HG03342 (cell line): ENCODE measurements around the gene NKG7.

Experiments used
- ATAC-seq: cut with Tn5 transposase; IDR thresholded peaks from one replicate; pipeline ENCODE4 v1.9.1; 2021; ENCODE audit warnings: mild to moderate bottlenecking, moderate library complexity; ENCODE audit not compliant: unreplicated experiment

NKG7 gene

DNA sequence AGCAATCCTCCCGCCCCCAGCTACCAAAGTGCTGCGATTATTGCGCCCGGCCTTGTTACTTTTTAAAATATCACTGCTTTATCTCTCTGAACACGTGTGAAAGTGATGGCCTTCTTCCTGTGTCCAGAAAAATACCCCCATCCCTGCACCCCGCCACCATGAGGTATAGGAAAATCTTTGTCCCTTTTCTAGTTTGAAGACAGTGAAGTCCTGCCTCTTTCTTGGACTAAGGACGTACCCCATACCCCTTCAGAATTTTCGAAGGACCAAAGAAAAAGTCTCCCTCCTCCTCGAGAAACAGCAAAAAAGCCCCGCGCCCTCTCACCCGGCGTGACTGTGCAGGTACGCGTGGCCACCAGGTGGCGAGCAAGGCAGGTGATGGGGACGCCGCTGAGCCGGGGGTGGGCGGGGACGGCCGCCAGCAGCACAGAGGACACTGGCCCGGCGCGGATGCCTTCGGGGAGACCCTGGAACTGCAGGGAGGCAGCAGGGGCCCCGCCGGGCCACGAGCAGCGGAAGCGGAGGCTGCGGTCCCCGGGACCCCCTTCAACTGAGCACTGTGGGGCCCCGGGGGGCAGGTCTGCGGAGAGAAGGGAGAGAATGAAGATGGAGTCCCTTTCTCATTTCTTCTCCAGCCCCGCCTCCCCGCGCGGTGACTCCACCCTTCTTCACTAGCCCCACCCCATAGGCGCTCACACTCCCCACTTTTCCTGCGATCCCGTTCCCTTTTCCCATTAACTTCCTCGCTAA is 33.7 kb downstream of the NKG7 start:
- ATAC-seq, result peak; percentile 55

GRCh38 chr19:51337861-51338562 is 34.4 kb downstream of the NKG7 start:
- ATAC-seq, result no peak

DNA sequence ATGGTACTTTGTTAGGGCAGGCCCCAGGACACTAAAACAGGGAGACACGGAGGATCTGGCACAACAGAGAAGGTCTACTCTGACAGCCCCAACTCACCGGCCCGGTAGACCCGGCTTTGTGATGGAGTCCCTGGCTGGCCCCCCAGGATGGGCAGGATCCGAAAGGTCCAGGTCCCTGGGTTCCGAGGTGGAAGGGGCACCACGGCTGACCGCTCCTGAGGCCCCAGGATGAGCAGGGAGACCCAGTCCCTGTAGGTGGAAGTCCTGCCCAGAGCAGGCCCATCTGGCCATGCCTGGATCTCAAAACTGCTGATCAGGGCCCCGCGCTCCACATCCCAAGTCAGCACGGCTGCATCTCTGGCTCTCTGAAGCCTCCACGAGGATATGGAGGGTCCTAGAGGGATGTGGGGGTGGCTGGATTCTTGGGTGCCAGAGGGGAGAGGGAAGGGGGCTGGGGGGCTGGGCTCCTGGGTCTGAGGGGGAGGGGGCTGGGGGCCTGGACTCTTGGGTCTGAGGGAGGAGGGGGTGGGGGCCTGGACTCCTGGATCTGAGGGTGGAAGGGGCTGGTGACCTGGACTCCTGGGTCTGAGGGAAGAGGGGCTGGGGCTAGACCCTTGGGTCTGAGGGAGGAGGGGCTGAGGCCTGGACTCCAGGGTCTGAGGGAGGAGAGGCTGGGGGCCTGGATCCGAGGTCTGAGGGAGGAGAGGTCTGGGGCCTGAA is 35.2 kb downstream of the NKG7 start:
- no peak for ATAC-seq

DNA sequence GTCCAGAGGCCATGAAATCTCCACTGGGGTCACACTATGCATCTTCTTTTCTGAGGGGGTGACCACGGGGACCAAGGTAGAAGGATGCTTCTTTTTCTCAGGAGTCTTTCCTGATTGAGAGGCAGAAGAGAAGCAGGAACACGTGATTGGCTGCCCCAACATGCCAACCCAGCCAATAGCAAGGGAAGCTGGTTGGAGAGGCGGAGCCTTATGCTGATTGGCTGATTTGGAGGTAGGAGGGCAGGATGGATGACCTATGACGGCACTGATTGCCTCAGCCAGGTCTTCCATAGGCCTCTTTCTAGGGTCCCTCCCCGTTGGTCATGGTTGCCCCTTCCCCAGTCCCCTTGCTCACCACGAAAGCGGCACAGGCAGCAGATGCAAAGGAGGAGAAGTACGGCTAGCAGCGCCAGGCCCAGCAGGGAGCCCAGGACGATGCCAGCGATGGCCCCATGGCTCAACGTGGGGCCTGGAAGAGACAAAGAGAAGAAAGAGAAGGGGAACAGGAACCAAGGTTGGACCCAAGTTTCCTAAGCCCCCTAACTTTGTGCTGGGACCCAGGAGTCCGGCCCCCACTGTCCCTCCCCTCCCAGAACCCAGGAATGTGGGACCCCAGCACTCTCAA is 38.5 kb downstream of the NKG7 start:
- ATAC-seq, result no peak

DNA sequence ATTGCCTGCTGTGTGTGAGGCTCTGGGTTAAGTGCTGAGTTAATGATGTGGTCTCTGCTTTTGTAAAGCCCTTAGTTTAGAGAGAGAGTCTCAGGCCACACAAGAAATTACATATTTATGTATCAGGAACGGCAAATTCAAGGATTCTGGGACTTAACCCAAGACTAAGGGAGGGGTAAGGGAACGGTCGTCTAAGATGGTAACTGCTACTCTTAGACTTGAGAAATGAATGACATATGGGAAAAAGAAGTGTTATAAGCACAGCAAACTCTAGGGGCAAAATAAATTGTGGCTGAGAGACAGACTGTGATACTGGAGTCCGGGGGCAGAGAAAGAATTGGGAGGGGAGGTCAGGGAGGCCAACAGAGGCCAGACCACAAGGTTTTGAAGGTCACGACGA is 40.7 kb downstream of the NKG7 start:
- no peak for ATAC-seq

DNA sequence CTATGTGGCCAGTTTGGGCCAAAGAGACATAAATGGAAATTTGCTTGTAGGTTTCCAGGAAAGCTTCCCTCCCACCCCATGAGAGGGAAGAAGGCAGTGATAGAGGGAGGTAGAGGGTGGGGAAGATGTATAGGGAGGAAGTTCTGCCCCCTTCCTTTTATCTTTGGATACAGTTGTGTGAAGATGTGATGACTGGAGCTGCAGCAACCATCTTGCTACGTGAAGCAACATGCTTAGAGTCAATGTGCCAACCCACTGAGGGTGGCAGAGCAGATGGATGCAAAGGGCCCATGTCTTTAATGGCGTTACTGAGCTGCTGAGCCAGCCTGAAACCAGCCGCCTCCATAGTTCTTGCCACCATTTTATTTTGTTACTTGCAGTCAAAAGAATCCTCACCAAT is 41.3 kb downstream of the NKG7 start:
- no peak for ATAC-seq

- no peak for ATAC-seq
These were observed 42.1 kb downstream of the NKG7 start for GRCh38 chr19:51330366-51330765.

- ATAC-seq, result no peak
These were observed 43.0 kb downstream of the NKG7 start for GRCh38 chr19:51329411-51329810.

DNA sequence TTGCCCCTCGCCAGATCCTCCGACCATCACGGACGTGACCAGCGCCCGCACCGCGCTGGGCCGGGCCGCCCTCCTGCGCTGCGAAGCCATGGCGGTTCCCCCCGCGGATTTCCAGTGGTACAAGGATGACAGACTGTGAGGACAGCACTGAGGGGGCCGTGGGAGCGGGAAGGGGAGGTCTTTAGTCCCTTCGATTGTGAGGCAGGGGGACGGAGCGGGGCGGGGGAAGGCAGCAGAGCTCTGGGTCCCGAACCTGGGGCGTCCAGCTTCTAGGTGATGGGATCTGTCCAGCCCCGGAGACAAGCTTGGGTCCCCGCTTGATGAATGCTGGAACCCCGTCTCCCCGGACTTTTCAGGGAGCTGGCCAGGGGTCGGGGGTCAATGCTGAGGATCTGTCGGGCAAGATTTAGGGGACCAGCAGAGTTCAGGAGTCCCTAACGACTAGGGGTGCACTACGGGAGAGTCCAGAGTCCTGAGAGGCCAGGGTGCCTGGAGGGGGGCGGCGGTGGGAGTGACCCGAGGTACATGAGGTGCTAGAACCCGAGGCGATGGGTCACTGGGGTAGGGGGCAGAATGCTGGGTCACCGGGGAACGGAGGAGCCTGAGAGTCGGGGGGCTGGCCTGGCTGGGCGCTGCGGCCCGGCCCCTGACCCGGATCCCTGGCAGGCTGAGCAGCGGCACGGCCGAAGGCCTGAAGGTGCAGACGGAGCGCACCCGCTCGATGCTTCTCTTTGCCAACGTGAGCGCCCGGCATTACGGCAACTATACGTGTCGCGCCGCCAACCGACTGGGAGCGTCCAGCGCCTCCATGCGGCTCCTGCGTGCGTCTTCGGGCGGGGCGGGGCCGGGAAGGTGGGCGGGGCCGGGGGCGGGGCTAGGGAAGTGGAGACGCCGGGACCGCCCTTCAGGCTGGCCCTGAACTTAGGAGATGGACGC is 45.1 kb downstream of the NKG7 start:
- ATAC-seq, result no peak

- no peak for ATAC-seq
These were observed 46.0 kb downstream of the NKG7 start for GRCh38 chr19:51326216-51327065.

GRCh38 chr19:51325161-51325976 is 47.1 kb downstream of the NKG7 start:
- ATAC-seq, result no peak

DNA sequence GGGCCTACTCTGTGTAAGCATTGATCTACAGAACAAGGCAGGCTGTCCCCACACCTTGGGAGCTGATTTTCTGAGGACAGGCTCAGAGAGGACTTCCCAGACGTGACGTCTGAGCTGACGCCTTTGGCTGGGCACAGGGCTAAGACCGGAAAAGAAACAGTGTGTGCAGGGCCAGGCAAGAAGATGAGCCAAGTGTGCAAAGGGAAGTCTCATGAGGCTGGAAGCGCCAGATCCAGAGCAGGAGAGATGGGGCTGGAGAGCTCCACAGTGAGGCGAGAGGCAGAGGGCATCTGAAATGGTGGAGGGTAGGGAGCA is 48.3 kb downstream of the NKG7 start:
- ATAC-seq, result no peak

GRCh38 chr19:51323481-51324166 is 48.8 kb downstream of the NKG7 start:
- ATAC-seq, result no peak

GRCh38 chr19:51321799-51322198 is 50.7 kb downstream of the NKG7 start:
- ATAC-seq, result no peak
